Pons (tissue), 1 donor: ENCODE results near the gene ERICH6B.
"Not testable (repeated sequence)": the region's sequence is repeated elsewhere in the genome, so short reads cannot be mapped to it uniquely, and the experiment has no call there.

Source experiments
- DNase-seq: peaks from one replicate; pipeline ENCODE4 v3.0.0-alpha.2; 2016; ENCODE audit warnings: low spot score

The ERICH6B gene

DNA sequence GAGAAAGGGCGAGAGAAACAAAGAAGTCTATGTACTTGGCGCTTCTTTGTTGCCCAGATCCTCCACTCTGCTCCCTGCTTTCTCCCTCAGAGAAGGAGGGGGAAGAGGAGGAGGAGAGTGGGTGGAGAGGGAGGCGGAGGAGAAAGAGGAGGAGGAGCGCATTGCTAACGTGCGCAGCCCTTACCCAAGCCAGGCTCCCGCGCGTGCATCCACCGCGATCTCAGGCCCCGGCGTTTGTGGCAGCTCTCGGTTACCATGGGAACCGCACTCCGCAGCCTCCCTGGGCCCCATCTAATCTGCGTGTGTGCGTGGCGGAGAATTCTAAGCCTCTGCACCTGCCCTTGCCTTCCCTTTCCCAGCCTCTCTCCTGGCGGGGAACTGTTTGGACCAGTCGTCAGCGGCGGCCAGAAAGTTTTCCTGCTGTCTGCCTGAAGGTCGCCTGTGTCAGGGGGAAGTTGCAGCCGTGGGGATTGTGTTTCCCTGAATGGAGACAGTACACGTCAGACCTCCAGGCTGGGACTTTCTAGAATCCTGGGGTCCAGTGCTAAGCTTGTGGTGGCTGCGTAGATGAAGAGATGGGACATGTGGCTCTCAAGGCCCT, at the start of gene ERICH6B:
Gene ERICH6B, minus strand, starts transcription at position 239 of the 601 bp plus-strand sequence. CDS start 18,734 bp downstream, outside the sequence.
- DNase-seq = peak; percentile 51

DNA sequence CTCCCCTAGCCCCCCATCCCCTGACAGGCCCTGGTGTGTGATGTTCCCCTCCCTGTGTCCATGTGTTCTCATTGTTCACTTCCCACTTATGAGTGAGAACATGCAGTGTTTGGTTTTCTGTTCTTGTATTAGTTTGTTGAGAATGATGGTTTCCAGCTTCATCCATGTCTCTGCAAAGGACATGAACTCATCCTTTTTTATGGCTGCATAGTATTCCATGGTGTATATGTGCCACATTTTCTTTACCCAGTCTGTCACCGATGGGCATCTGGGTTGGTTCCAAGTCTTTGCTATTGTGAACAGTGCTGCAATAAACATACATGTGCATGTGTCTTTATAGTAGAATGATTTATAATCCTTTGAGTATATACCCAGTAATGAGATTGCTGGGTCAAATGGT, 47.4 kb upstream of the ERICH6B start:
- DNase-seq = not testable (repeated sequence)

GRCh38 chr13:45662162-45662561, 46.6 kb upstream of the ERICH6B start:
- no peak for DNase-seq

- not testable (repeated sequence) for DNase-seq
These were observed 44.9 kb upstream of the ERICH6B start for GRCh38 chr13:45660458-45660857.

DNA sequence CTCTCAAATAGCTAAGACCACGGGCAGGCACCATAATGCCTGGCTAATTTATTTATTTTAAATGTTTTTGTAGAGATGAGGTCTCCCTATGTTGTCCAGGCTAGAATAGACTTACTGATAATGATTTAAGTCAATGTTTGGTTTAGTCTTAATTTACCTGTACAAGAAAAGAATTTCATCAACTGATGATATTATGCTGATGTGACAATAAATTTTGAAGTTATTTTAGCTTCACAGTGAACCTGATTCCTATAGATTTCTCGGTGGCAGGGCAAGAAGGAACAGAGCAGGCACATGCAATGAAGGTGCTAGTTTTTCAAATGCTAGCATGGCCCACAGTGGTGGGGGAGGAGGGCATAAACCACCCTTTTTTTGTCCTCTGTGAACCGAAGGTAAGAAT, 44.0 kb upstream of the ERICH6B start:
- DNase-seq = no peak

- no peak for DNase-seq
These were observed 43.2 kb upstream of the ERICH6B start for GRCh38 chr13:45658586-45659235.

DNA sequence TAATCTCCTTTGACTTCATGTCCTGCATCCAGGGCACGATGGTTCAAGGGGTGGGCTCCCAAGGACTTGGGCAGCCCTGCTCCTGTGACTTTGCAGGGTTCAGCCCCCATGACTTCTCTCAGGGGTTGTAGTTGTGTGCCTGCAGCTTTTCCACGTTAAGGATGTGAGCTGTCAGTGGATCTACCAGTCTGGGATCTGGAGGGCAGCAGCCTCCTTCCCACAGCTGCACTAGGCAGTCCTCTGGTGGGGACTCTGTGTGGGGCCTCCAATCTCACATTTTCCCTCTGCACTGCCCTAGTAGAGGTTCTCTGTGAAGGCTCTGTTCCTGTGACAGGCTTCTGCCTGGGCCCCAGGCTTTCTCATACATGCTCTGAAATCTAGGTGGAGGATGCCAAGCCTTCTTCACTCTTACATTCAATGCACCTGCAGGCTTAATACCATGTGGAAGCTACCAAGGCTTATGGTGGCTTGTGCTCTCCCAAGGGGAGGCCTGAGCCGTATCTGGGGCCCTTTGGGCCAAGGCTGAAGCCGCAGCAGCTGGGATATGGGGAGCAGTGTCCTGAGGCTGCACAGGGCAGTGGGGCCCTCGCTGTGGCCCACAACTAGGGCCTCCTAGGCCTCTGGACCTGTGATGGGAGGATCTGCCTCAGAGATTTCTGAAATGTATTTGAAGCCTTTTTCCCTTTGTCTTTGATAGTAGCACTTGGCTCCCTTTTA, 39.3 kb upstream of the ERICH6B start:
- no peak for DNase-seq

- DNase-seq = not testable (repeated sequence)
These were observed 29.7 kb upstream of the ERICH6B start for GRCh38 chr13:45645263-45645662.

DNA sequence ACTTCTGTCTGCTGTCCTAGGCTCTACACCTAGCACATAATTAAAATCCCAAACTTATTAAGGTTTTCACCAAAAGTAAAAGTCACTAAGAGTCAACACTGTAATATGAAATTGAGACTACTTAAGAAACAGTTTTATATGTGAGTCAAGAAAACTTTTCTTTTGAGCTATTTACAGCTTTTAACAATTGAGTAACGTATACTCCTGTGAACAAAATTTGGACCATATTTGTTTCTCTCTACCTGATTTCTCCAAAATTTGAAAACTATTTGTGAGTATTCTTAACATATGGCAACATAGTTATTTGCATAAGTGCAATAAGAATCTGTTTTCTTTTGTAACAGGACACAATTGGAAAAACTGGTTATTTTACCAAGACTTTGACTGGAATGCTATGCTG, 26.6 kb upstream of the ERICH6B start:
- not testable (repeated sequence) for DNase-seq

DNA sequence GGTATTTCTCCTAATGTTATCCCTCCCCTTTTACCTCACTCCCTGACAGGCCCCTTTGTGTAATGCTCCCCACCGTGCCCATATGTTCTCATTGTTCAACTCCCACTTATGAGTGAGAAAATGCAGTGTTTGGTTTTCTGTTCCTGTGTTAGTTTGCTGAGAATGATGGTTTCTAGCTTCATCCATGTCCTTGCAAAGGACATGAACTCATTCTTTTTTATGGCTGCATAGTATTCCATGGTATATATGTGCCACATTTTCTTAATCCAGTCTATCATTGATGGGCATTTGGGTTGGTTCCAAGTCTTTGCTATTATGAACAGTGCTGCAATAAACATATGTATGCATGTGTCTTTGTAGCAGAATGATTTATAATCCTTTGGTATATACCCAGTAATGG, 19.8 kb upstream of the ERICH6B start:
- DNase-seq = not testable (repeated sequence)

- no peak for DNase-seq
These were observed 15.3 kb upstream of the ERICH6B start for GRCh38 chr13:45630791-45631190.

- no peak for DNase-seq
These were observed 14.4 kb upstream of the ERICH6B start for GRCh38 chr13:45629940-45630339.

- DNase-seq = no peak
These were observed 12.6 kb upstream of the ERICH6B start for GRCh38 chr13:45628094-45628493.

DNA sequence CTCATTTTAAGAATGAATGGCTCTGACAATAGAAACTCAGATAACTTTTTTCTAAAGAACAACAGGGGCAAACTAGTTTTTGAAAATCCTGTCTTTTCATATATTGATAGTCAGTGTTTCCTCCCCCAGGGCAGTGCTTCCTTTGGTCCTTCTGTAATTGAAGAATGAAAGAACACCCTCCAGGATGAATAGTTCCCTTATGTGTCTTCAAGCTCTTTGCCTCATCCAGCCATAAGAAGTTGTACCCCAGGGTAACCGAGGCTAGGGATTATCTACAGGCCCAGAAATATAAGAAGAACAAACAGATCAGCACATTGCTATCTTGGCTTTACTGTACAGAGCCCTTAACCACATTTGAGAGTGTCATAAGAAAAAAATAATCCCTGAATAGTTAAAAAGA, 12.1 kb upstream of the ERICH6B start:
- DNase-seq = no peak

GRCh38 chr13:45626731-45627374, 11.3 kb upstream of the ERICH6B start:
- no peak for DNase-seq

- no peak for DNase-seq
These were observed 8.1 kb upstream of the ERICH6B start for GRCh38 chr13:45623516-45624090.

DNA sequence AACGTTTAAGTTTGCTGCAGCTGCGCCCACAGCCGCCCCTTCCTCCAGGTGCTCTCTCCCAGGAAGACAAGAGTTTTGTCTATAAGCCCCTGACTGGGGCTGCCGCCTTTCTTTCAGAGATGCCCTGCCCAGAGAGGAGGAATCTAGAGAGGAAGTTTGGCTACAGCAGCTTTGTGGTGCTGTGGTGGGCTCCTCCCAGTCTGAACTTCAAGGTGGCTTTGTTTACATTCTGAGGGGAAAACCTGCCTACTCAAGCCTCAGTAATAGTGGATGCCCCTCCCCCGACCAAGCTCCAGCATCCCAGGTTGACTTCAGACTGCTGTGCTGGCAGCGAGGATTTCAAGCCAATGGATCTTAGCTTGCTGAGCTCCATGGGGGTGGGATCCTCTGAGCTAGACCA, 6.4 kb upstream of the ERICH6B start:
- DNase-seq = no peak

GRCh38 chr13:45607931-45608330, 7.6 kb downstream of the ERICH6B start:
- no peak for DNase-seq

- no peak for DNase-seq
These were observed 10.6 kb downstream of the ERICH6B start for GRCh38 chr13:45604892-45605291.

DNA sequence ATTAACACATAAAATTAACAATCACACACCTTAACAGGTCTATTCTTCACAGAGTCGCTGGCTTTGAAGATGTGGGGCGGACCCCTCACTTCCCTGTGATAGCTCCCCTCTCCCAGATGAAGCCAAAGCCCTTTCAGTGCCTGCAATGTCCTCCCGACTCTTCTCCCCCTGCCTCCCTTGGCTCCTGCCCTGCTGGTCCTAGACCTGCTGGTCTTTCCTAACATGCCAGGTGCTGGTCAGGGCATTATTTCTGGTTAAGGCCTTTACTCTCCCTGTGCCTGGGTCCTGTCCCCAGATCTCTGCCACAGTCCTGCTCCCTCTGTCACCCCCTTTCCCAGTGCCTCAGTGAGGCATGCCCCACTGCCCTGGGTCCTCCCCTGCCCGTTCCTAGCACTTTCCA, 12.2 kb downstream of the ERICH6B start:
- DNase-seq = no peak

GRCh38 chr13:45602183-45603170, 13.1 kb downstream of the ERICH6B start:
- DNase-seq = no peak
